Measurements from ENCODE around the gene VCPKMT.

VCPKMT gene

GRCh38 chr14:50116181-50116956 is at the start of gene VCPKMT:
VCPKMT (minus strand) TSS chr14:50116572; CDS start chr14:50116552, 20 bp downstream.
- Histone ChIP-seq H3K4me2 (ENCODE audit: low read depth, low read length, poor library complexity, severe bottlenecking) (peak within 1 kb of the TSS; percentile 96), H3K4me3 (ENCODE audit: low read length, poor library complexity, severe bottlenecking) (peak within 1 kb of the TSS; percentile 98), H3K79me2 (ENCODE audit: insufficient read depth, low read length) (peaks cover 36% of the 10 kb centered on the region), H3K4me1 (ENCODE audit: insufficient read depth, low read length, poor library complexity, severe bottlenecking) (peaks cover 10% of the 10 kb centered on the region), H3K9me2 (replicated peaks; ENCODE audit: low read depth, low read length) (no peaks in the 10 kb centered on the region), H2AFZ (ENCODE audit: low read length) (peak within 1 kb of the TSS; percentile 95), H3K27me3 (ENCODE audit: insufficient read depth, low read length, poor library complexity, severe bottlenecking) (no peaks in the 10 kb centered on the region), H3K9ac (ENCODE audit: low read depth, low read length, poor library complexity, severe bottlenecking) (peak within 1 kb of the TSS; percentile 86), H3K9me3 (ENCODE audit: insufficient read depth, low read depth, low read length) (no peaks in the 10 kb centered on the region), H3K36me3 (ENCODE audit: insufficient read depth, low read length) (peaks cover 15% of the 10 kb centered on the region; the same call in 1 of the 2 replicates), H3F3A (ENCODE audit: low read depth) (peaks cover 3% of the 10 kb centered on the region; the same call in 1 of the 2 replicates), H4K20me1 (ENCODE audit: insufficient read depth, low read length, poor library complexity, severe bottlenecking) (peaks cover 21% of the 10 kb centered on the region)
- TF ChIP-seq EZH2phosphoT487 (IDR thresholded peaks at IDR 0.05; ENCODE audit: borderline replicate concordance) (no peak), CTCF (conservative IDR thresholded peaks at IDR 0.05; ENCODE audit: low read length) (no peak)

- no peaks in the 10 kb centered on the region for H3K27me3 ChIP-seq (ENCODE audit: insufficient read depth, low read length, poor library complexity, severe bottlenecking)
- no peaks in the 10 kb centered on the region for H3K9me3 ChIP-seq (ENCODE audit: insufficient read depth, low read depth, low read length)
- H3F3A ChIP-seq (ENCODE audit: low read depth) = no peaks in the 10 kb centered on the region
- H3K9ac ChIP-seq (ENCODE audit: low read depth, low read length, poor library complexity, severe bottlenecking) = no peak overlapping the region
- H3K4me1 ChIP-seq (ENCODE audit: insufficient read depth, low read length, poor library complexity, severe bottlenecking) = no peaks in the 10 kb centered on the region
- no peaks in the 10 kb centered on the region for H3K9me2 ChIP-seq (replicated peaks; ENCODE audit: low read depth, low read length)
- H4K20me1 ChIP-seq (ENCODE audit: insufficient read depth, low read length, poor library complexity, severe bottlenecking) = no peaks in the 10 kb centered on the region
- no peak overlapping the region for H3K4me3 ChIP-seq (ENCODE audit: low read length, poor library complexity, severe bottlenecking)
- no peak overlapping the region for H3K4me2 ChIP-seq (ENCODE audit: low read depth, low read length, poor library complexity, severe bottlenecking)
- no peaks in the 10 kb centered on the region for H3K79me2 ChIP-seq (ENCODE audit: insufficient read depth, low read length)
- H2AFZ ChIP-seq (ENCODE audit: low read length) = no peak overlapping the region
- TF ChIP-seq EZH2phosphoT487 (IDR thresholded peaks at IDR 0.05; ENCODE audit: borderline replicate concordance) (no peak), CTCF (conservative IDR thresholded peaks at IDR 0.05; ENCODE audit: low read length) (no peak)
- peaks cover 43% of the 10 kb centered on the region for H3K36me3 ChIP-seq (ENCODE audit: insufficient read depth, low read length)
Measured at GRCh38 chr14:50156111-50156510, 39.7 kb upstream of the VCPKMT start.

- Histone ChIP-seq H2AFZ (ENCODE audit: low read length) (no peak overlapping the region), H3K36me3 (ENCODE audit: insufficient read depth, low read length) (peaks cover 4% of the 10 kb centered on the region; the same call in 1 of the 2 replicates), H3K27me3 (ENCODE audit: insufficient read depth, low read length, poor library complexity, severe bottlenecking) (no peaks in the 10 kb centered on the region), H3K79me2 (ENCODE audit: insufficient read depth, low read length) (no peaks in the 10 kb centered on the region), H3F3A (ENCODE audit: low read depth) (no peaks in the 10 kb centered on the region), H3K4me1 (ENCODE audit: insufficient read depth, low read length, poor library complexity, severe bottlenecking) (no peaks in the 10 kb centered on the region), H3K9ac (ENCODE audit: low read depth, low read length, poor library complexity, severe bottlenecking) (no peak overlapping the region), H3K4me3 (ENCODE audit: low read length, poor library complexity, severe bottlenecking) (no peak overlapping the region), H3K9me3 (ENCODE audit: insufficient read depth, low read depth, low read length) (no peaks in the 10 kb centered on the region), H3K4me2 (ENCODE audit: low read depth, low read length, poor library complexity, severe bottlenecking) (no peak overlapping the region), H3K9me2 (replicated peaks; ENCODE audit: low read depth, low read length) (no peaks in the 10 kb centered on the region), H4K20me1 (ENCODE audit: insufficient read depth, low read length, poor library complexity, severe bottlenecking) (no peaks in the 10 kb centered on the region)
- TF ChIP-seq CTCF (conservative IDR thresholded peaks at IDR 0.05; ENCODE audit: low read length) = no peak
- no peak for TF ChIP-seq EZH2phosphoT487 (IDR thresholded peaks at IDR 0.05; ENCODE audit: borderline replicate concordance)
Measured at GRCh38 chr14:50148799-50149198, 32.4 kb upstream of the VCPKMT start.
